K562 (cell line): ENCODE data around the gene TMEM150A. TPM values are rescaled to one million over a fixed set of nuclear protein-coding genes. Genes with fewer than 3 reads are reported as not detected.

Experiments
- ADNP ChIP-seq: fragments of 200-800 bp; sonication (Bioruptor generic); IDR thresholded peaks from 2 replicates; pipeline ENCODE4 v1.6.1; 2016; ENCODE audit warnings: missing genetic modification characterization, missing compliant biosample characterization
- ATF1 ChIP-seq, 2 experiments: fragments of 450-650 bp in 1 of 2; IDR thresholded peaks; 2 replicates each; pipeline ENCODE4 v1.6.1; 2016; ENCODE audit warnings: missing compliant biosample characterization in 1 of 2, missing genetic modification characterization in 1 of 2
- ELK1 ChIP-seq: sonication (generic); formaldehyde crosslinking; IDR thresholded peaks from 2 replicates; pipeline ENCODE4 v1.8.1; 2022; ENCODE audit warnings: missing genetic modification reagents
- FOXA1 ChIP-seq: fragments of 450-650 bp; IDR thresholded peaks from 2 replicates; pipeline ENCODE4 v1.6.1; 2016; ENCODE audit warnings: mild to moderate bottlenecking, borderline replicate concordance
- FOXP4 ChIP-seq: sonication (generic); formaldehyde crosslinking; IDR thresholded peaks from 2 replicates; pipeline ENCODE4 v1.8.0; 2022; ENCODE audit warnings: mild to moderate bottlenecking, missing genetic modification reagents, borderline replicate concordance
- HMG20A ChIP-seq: fragments of 450-650 bp; formaldehyde crosslinking; conservative IDR thresholded peaks from 2 replicates; pipeline ENCODE4 v1.4.0; 2020; ENCODE audit warnings: mild to moderate bottlenecking, mixed read lengths
- JUN ChIP-seq, 2 experiments: sonication (generic) in 1 of 2; formaldehyde crosslinking in 1 of 2; IDR thresholded peaks; 2 replicates each; pipeline versions ENCODE4 v1.6.1 to v1.8.0; 2012 to 2022; ENCODE audit warnings: borderline replicate concordance in 2 of 2, mild to moderate bottlenecking in 2 of 2, improper control_type of control experiment in 1 of 2, low read depth in 1 of 2, low read length in 1 of 2, missing genetic modification reagents in 1 of 2
- NEUROD1 ChIP-seq: fragments of 150-350 bp; IDR thresholded peaks from 2 replicates; pipeline ENCODE4 v1.6.1; 2014; ENCODE audit warnings: borderline replicate concordance, low read length, low read depth; ENCODE audit not compliant: partially characterized antibody
- POU5F1 ChIP-seq: fragments of 150-350 bp; IDR thresholded peaks from 2 replicates; pipeline ENCODE4 v1.6.1; 2014; ENCODE audit warnings: borderline replicate concordance, low read length, low read depth, mild to moderate bottlenecking; ENCODE audit not compliant: partially characterized antibody
- RAD21 ChIP-seq, 2 experiments: fragments of 250-450 bp in 1 of 2; fragments of 450-650 bp in 1 of 2; sonication (Bioruptor Pico) in 1 of 2; formaldehyde crosslinking in 1 of 2; IDR thresholded peaks in 1 of 2; conservative IDR thresholded peaks in 1 of 2; 2 replicates each; pipeline versions ENCODE4 v1.4.0 to v1.8.0; 2020 to 2022; ENCODE audit warnings: mild to moderate bottlenecking in 2 of 2, moderate library complexity in 1 of 2
- RFX1 ChIP-seq: fragments of 450-650 bp; IDR thresholded peaks from 2 replicates; pipeline ENCODE4 v1.6.1; 2016; ENCODE audit warnings: mild to moderate bottlenecking, moderate library complexity
- RFX5 ChIP-seq: IDR thresholded peaks from 2 replicates; pipeline ENCODE4 v1.6.1; 2011; ENCODE audit warnings: low read depth, mild to moderate bottlenecking, improper control_type of control experiment, low read length
- SAFB2 ChIP-seq: fragments of 200-400 bp; formaldehyde crosslinking; IDR thresholded peaks from 2 replicates; pipeline ENCODE4 v1.6.1; 2018; ENCODE audit warnings: borderline replicate concordance, low read length, low read depth, moderate library complexity; ENCODE audit not compliant: severe bottlenecking
- SRSF1 ChIP-seq: fragments of 200-400 bp; formaldehyde crosslinking; IDR thresholded peaks from 2 replicates; pipeline ENCODE4 v1.6.1; 2017; ENCODE audit warnings: mild to moderate bottlenecking, low read depth, low read length, moderate library complexity
- SRSF7 ChIP-seq: fragments of 200-400 bp; formaldehyde crosslinking; optimal IDR thresholded peaks from 2 replicates; pipeline ENCODE3; 2017; ENCODE audit warnings: mild to moderate bottlenecking, low read depth, low read length
- STAT5B ChIP-seq: fragments of 250-450 bp; sonication (Bioruptor Pico); IDR thresholded peaks from 2 replicates; pipeline ENCODE4 v1.8.0; 2021; ENCODE audit warnings: mild to moderate bottlenecking, inconsistent platforms
- THAP7 ChIP-seq: fragments of 250-450 bp; sonication (Bioruptor Pico); IDR thresholded peaks from 2 replicates; pipeline ENCODE4 v1.5.0; 2021
- TRIM28 ChIP-seq: fragments of 450-650 bp; IDR thresholded peaks from 2 replicates; pipeline ENCODE4 v1.6.1; 2017
- ZNF184 ChIP-seq: sonication (generic); formaldehyde crosslinking; IDR thresholded peaks from 2 replicates; pipeline ENCODE4 v1.5.0; 2020; ENCODE audit warnings: missing genetic modification reagents
- polyA plus RNA-seq, 8 experiments: library from polyadenylated mRNA; depleted of rRNA in 4 of 8; stranded (reverse) in 5 of 8; unstranded in 3 of 8; fragments of >200 nt; fragmentation: Nextera tagmentation in 2 of 8; fragmentation: Illumina TruSeq in 1 of 8; extraction: Ambion mirVana in 2 of 8; extraction: Trizol in 1 of 8; gene quantifications; 2 replicates each; pipeline versions ENCODE4 v1.2.1 to v1.2.3, GENCODE V29; 2011 to 2014; ENCODE audit warnings: inconsistent platforms in 1 of 8, missing spikeins in 1 of 8
- total RNA-seq, 7 experiments: library from RNA; depleted of rRNA in 6 of 7; stranded (reverse); fragments of >200 nt in 6 of 7; fragmentation: Illumina TruSeq in 2 of 7; extraction: Trizol in 2 of 7; gene quantifications; 2 replicates each; pipeline versions ENCODE4 v1.2.1 to v1.2.3, GENCODE V29; 2011 to 2021; ENCODE audit warnings: low replicate concordance in 1 of 7
- TF ChIP-seq, protein P1 (sequence below): sonication (generic); formaldehyde crosslinking; IDR thresholded peaks from 2 replicates; pipeline ENCODE4 v1.8.0; 2022; ENCODE audit warnings: missing genetic modification reagents, mild to moderate bottlenecking, moderate library complexity, borderline replicate concordance

The TMEM150A gene
- total and polyA plus RNA-seq, 9 of the 15 experiments (the other 6 are each of a cell fraction or from before 2014, with no cell fraction given), result 3.9 to 17.1 (median 8.4) TPM

DNA sequence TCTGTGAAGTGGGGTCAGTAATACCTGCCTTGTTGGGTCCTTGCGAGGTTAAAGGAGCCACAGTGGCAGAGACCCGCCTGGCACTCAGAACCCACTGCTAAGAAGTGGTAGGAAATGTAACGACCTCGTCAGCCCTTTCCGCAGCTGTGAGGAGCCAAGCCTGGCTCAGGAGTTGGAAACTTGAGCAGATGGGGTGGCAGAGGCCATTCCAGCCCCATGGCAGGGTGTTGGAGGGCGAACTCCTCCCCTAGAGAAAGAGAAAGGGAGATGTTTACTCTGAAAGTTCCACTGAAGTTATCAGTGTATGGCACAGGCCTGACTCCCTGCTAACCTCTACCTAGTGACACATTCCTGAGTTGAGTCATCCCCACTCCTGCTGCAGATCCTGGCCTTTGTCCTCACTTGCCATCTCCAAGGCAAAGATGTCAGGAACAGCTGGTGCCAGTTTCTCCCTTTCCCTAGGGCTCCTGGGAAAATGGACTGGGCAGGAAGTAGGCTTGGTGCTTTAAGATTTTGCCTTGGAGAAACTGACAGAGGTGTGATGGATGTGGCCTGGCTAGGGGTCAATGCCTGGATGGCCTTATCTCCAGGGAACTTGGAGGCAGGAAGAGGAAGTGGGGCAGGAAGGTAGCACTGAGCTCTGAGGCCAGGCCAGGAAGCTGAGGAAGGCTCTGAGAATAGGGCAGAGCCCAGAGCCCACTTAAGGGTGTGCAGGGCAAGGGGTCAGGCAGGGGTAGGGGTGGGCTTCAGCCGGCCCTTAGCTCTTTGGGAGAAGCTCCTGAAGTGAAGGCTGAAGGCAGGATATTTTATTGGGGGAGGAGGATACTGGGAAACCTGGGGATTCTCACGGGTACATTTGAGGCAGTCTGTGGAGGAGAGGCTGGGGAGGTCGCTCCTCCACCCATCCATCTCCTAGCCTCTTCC is 17.4 kb downstream of the TMEM150A start (continued):
- no peak for TF ChIP-seq ATF1 (CRISPR knock-in tag; IDR thresholded peaks at IDR 0.05)
- no peak for TF ChIP-seq ATF1 (tag; IDR thresholded peaks at IDR 0.05)
- no peak for TF ChIP-seq FOXA1
- peak; percentile 88; the same call in 1 of the 2 replicates for TF ChIP-seq JUN (IDR thresholded peaks at IDR 0.05; ENCODE audit: borderline replicate concordance, low read depth, low read length)
- TF ChIP-seq JUN (CRISPR knock-in tag; IDR thresholded peaks at IDR 0.05; ENCODE audit: borderline replicate concordance), result no peak
- no peak for TF ChIP-seq SRSF7
- no peak for TF ChIP-seq POU5F1
- TF ChIP-seq ADNP, result no peak
- no peak for TF ChIP-seq ZNF184 (CRISPR knock-in tag)
- TF ChIP-seq HMG20A (CRISPR knock-in tag), result no peak
- no peak for TF ChIP-seq SAFB2
- TF ChIP-seq ELK1 (CRISPR knock-in tag), result no peak
- no peak for TF ChIP-seq TRIM28
- TF ChIP-seq SRSF1, result no peak
- TF ChIP-seq NEUROD1, result peak; percentile 60
- TF ChIP-seq RAD21 (CRISPR knock-in tag; conservative IDR thresholded peaks at IDR 0.05 in 1 of 2, IDR thresholded peaks at IDR 0.05 in 1 of 2), result no peak
- TF ChIP-seq FOXP4, result no peak
- TF ChIP-seq THAP7 (CRISPR knock-in tag), result no peak
- TF ChIP-seq, protein P1, sequence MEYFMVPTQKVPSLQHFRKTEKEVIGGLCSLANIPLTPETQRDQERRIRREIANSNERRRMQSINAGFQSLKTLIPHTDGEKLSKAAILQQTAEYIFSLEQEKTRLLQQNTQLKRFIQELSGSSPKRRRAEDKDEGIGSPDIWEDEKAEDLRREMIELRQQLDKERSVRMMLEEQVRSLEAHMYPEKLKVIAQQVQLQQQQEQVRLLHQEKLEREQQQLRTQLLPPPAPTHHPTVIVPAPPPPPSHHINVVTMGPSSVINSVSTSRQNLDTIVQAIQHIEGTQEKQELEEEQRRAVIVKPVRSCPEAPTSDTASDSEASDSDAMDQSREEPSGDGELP (CRISPR knock-in tag), result peak; percentile 67; the same call in 1 of the 2 replicates
- TF ChIP-seq STAT5B, result no peak
- TF ChIP-seq RFX1, result no peak
- TF ChIP-seq RFX5, result no peak
